Smooth muscle cell (in vitro differentiated cells): ENCODE data around the gene AFAP1. TPM values are rescaled to one million over a fixed set of nuclear protein-coding genes. Genes with fewer than 3 reads are reported as not detected.
"Not testable (repeated sequence)": the region's sequence is repeated elsewhere in the genome, so short reads cannot be mapped to it uniquely, and the experiment has no call there.

Source experiments
- DNase-seq: peaks from one replicate; lab custom pipeline; 2025; ENCODE audit not compliant: unreplicated experiment; lab: John Stamatoyannopoulos, UW
- H2AFZ ChIP-seq: fragments of 200-600 bp; sonication (generic); 2 replicates; pipeline ENCODE4 v1.6.0; 2016; ENCODE audit warnings: antibody characterized with exemption, low read depth, mild to moderate bottlenecking
- H3F3A ChIP-seq: fragments of 200-600 bp; sonication (generic); 2 replicates; pipeline ENCODE4 v1.6.0; 2017; ENCODE audit warnings: antibody characterized with exemption, low read depth
- H3K27ac ChIP-seq: fragments of 200-600 bp; sonication (generic); 2 replicates; pipeline ENCODE4 v1.5.1; 2016; ENCODE audit warnings: low read depth, mild to moderate bottlenecking
- H3K27me3 ChIP-seq: fragments of 200-600 bp; sonication (generic); 2 replicates; pipeline ENCODE4 v1.6.1; 2016; ENCODE audit warnings: low read depth, mild to moderate bottlenecking
- H3K36me3 ChIP-seq: fragments of 200-600 bp; sonication (generic); 2 replicates; pipeline ENCODE4 v1.5.1; 2016; ENCODE audit warnings: low read depth
- H3K4me1 ChIP-seq: fragments of 200-600 bp; sonication (generic); 2 replicates; pipeline ENCODE4 v1.5.1; 2016; ENCODE audit warnings: low read depth
- H3K4me2 ChIP-seq: fragments of 200-600 bp; sonication (generic); 2 replicates; pipeline ENCODE4 v1.6.0; 2016; ENCODE audit warnings: mild to moderate bottlenecking
- H3K4me3 ChIP-seq: fragments of 200-600 bp; sonication (generic); 2 replicates; pipeline ENCODE4 v1.5.1; 2016; ENCODE audit warnings: mild to moderate bottlenecking
- H3K79me2 ChIP-seq: fragments of 200-600 bp; sonication (generic); 2 replicates; pipeline ENCODE4 v1.6.0; 2016; ENCODE audit warnings: low read depth, mild to moderate bottlenecking
- H3K9ac ChIP-seq: fragments of 200-600 bp; sonication (generic); 2 replicates; pipeline ENCODE4 v1.6.0; 2016; ENCODE audit warnings: low read depth
- H3K9me3 ChIP-seq: fragments of 200-600 bp; sonication (generic); replicated peaks from 2 replicates; pipeline ENCODE4 v1.5.1; 2016; ENCODE audit warnings: low read depth
- H4K20me1 ChIP-seq: fragments of 200-600 bp; sonication (generic); 2 replicates; pipeline ENCODE4 v1.6.0; 2016; ENCODE audit warnings: low read depth
- CTCF ChIP-seq: fragments of 200-600 bp; sonication (generic); IDR thresholded peaks from 2 replicates; pipeline ENCODE4 v1.5.1; 2017; ENCODE audit warnings: borderline replicate concordance, mild to moderate bottlenecking, antibody characterized with exemption; ENCODE audit not compliant: insufficient read depth, poor library complexity, severe bottlenecking
- WGBS: methylation state at CpG from one replicate; pipeline ENCODE4 v1.1.7; 2016; ENCODE audit warnings: low lambda C conversion rate; 5-methylcytosine and 5-hydroxymethylcytosine counted together
- polyA plus RNA-seq: library from polyadenylated mRNA; unstranded; fragments of >200 nt; fragmentation: Nextera tagmentation; extraction: Ambion mirVana; gene quantifications from 2 replicates; pipeline ENCODE4 v1.2.1, GENCODE V29; 2016
- total RNA-seq: library from RNA; depleted of rRNA; stranded (reverse); fragments of >200 nt; gene quantifications from 2 replicates; pipeline ENCODE4 v1.2.3, GENCODE V29; 2014

Gene AFAP1
- total and polyA plus RNA-seq, 2 experiments from 2014 or later = 12.6 to 24.8 TPM

- no peaks in the 10 kb centered on the region for H3K79me2 ChIP-seq
- no peaks in the 10 kb centered on the region for H3K36me3 ChIP-seq
- H3K4me1 ChIP-seq = no peaks in the 10 kb centered on the region
- 81% methylated on average over 14 of the region's 14 CpGs for WGBS
- no peak overlapping the region for H2AFZ ChIP-seq
- no peak overlapping the region for H3K9ac ChIP-seq
- no peak overlapping the region for H3K27ac ChIP-seq
- peaks cover 3% of the 10 kb centered on the region for H3F3A ChIP-seq
- H3K4me2 ChIP-seq = no peak overlapping the region
- H3K9me3 ChIP-seq = no peaks in the 10 kb centered on the region
- H3K27me3 ChIP-seq = no peaks in the 10 kb centered on the region
- H4K20me1 ChIP-seq = no peaks in the 10 kb centered on the region
- TF ChIP-seq CTCF = no peak
- DNase-seq = no peak
- H3K4me3 ChIP-seq = no peak overlapping the region
Observed at GRCh38 chr4:7945709-7946380, 6.2 kb upstream of the AFAP1 start.

GRCh38 chr4:7944599-7945220 lies 5.0 kb upstream of the AFAP1 start:
- 90% methylated on average over 5 of the region's 5 CpGs for WGBS
- Histone ChIP-seq H3K4me3 (no peak overlapping the region), H2AFZ (no peak overlapping the region), H3K36me3 (no peaks in the 10 kb centered on the region), H3K79me2 (no peaks in the 10 kb centered on the region), H3K4me1 (no peaks in the 10 kb centered on the region), H3K9ac (no peak overlapping the region), H3K9me3 (no peaks in the 10 kb centered on the region), H3F3A (peaks cover 7% of the 10 kb centered on the region), H3K27me3 (no peaks in the 10 kb centered on the region), H3K27ac (no peak overlapping the region), H3K4me2 (no peak overlapping the region), H4K20me1 (no peaks in the 10 kb centered on the region)
- DNase-seq = no peak
- no peak for TF ChIP-seq CTCF

- not testable (repeated sequence) for H3F3A ChIP-seq, H2AFZ ChIP-seq, DNase-seq, H3K27ac ChIP-seq, H3K4me2 ChIP-seq, H3K79me2 ChIP-seq, H4K20me1 ChIP-seq, H3K9ac ChIP-seq, H3K27me3 ChIP-seq, H3K4me3 ChIP-seq, H3K9me3 ChIP-seq, H3K36me3 ChIP-seq, H3K4me1 ChIP-seq
- WGBS = 95% methylated on average over 4 of the region's 4 CpGs
Observed at GRCh38 chr4:7943688-7944087, 4.0 kb upstream of the AFAP1 start.

GRCh38 chr4:7943211-7943610 lies 3.5 kb upstream of the AFAP1 start:
- DNase-seq = no peak
- no peaks in the 10 kb centered on the region for H3K36me3 ChIP-seq
- H3K9me3 ChIP-seq = no peaks in the 10 kb centered on the region
- H3K4me3 ChIP-seq = no peak overlapping the region
- TF ChIP-seq CTCF = no peak
- peaks cover 2% of the 10 kb centered on the region for H3K4me1 ChIP-seq
- peaks cover 7% of the 10 kb centered on the region for H4K20me1 ChIP-seq
- no peak overlapping the region for H3K4me2 ChIP-seq
- H3K27me3 ChIP-seq = no peaks in the 10 kb centered on the region
- H3F3A ChIP-seq = peaks cover 7% of the 10 kb centered on the region
- peaks cover 14% of the 10 kb centered on the region for H3K79me2 ChIP-seq
- no peak overlapping the region for H3K27ac ChIP-seq
- no peak overlapping the region for H3K9ac ChIP-seq
- 97% methylated on average over 8 of the region's 8 CpGs for WGBS
- no peak overlapping the region for H2AFZ ChIP-seq
